H9 (cell line): ENCODE data around the gene TM4SF20. TPM values are rescaled to one million over a fixed set of nuclear protein-coding genes. Genes with fewer than 3 reads are reported as not detected.

Source experiments
- DNase-seq: peaks from one replicate; pipeline ENCODE4 v3.0.0-alpha.2; 2017
- H2AFZ ChIP-seq: one replicate; pipeline ENCODE4 v1.6.1; 2013; ENCODE audit warnings: mild to moderate bottlenecking, low read length, control low read depth, moderate library complexity
- H2AK5ac ChIP-seq: 2 replicates; pipeline ENCODE4 v1.6.1; 2013; ENCODE audit warnings: low read length, control low read depth, mixed read lengths; ENCODE audit not compliant: insufficient read length
- H2BK120ac ChIP-seq: one replicate; pipeline ENCODE4 v1.6.1; 2013; ENCODE audit warnings: low read depth, mild to moderate bottlenecking, low read length, control low read depth, inconsistent platforms; ENCODE audit not compliant: poor library complexity, severe bottlenecking
- H2BK12ac ChIP-seq: 2 replicates; pipeline ENCODE4 v1.6.1; 2013; ENCODE audit warnings: low read length, control low read depth, mixed read lengths, low read depth; ENCODE audit not compliant: insufficient read length
- H2BK15ac ChIP-seq: 2 replicates; pipeline ENCODE4 v1.6.1; 2013; ENCODE audit warnings: low read depth, low read length, control low read depth
- H2BK20ac ChIP-seq: one replicate; pipeline ENCODE4 v1.6.1; 2013; ENCODE audit warnings: low read depth, mild to moderate bottlenecking, low read length, control low read depth, inconsistent platforms; ENCODE audit not compliant: poor library complexity, severe bottlenecking
- H2BK5ac ChIP-seq: 2 replicates; pipeline ENCODE4 v1.6.1; 2013; ENCODE audit warnings: low read length, control low read depth, mixed read lengths; ENCODE audit not compliant: insufficient read length
- H3K14ac ChIP-seq: 2 replicates; pipeline ENCODE4 v1.6.1; 2013; ENCODE audit warnings: low read length, control low read depth; ENCODE audit not compliant: insufficient read depth
- H3K18ac ChIP-seq: 2 replicates; pipeline ENCODE4 v1.6.1; 2013; ENCODE audit warnings: low read depth, mild to moderate bottlenecking, mixed read lengths, low read length, control low read depth; ENCODE audit not compliant: insufficient read length
- H3K23ac ChIP-seq: 2 replicates; pipeline ENCODE4 v1.6.1; 2013; ENCODE audit warnings: low read length, control low read depth, mixed read lengths, low read depth; ENCODE audit not compliant: insufficient read length
- H3K23me2 ChIP-seq: 2 replicates; pipeline ENCODE4 v1.6.1; 2013; ENCODE audit warnings: low read depth, mild to moderate bottlenecking, mixed read lengths, low read length, control low read depth; ENCODE audit not compliant: insufficient read length, poor library complexity, severe bottlenecking
- H3K27ac ChIP-seq: 2 replicates; pipeline ENCODE4 v1.5.1; 2013; ENCODE audit warnings: low read length, control low read depth, mixed read lengths, low read depth; ENCODE audit not compliant: insufficient read length
- H3K27me3 ChIP-seq: 2 replicates; pipeline ENCODE4 v1.6.1; 2013; ENCODE audit warnings: low read length, control low read depth, inconsistent platforms; ENCODE audit not compliant: insufficient read depth
- H3K4ac ChIP-seq: 2 replicates; pipeline ENCODE4 v1.6.1; 2013; ENCODE audit warnings: low read depth, mild to moderate bottlenecking, control low read depth, inconsistent platforms, low read length, moderate library complexity
- H3K4me1 ChIP-seq: 2 replicates; pipeline ENCODE4 v1.6.1; 2013; ENCODE audit warnings: low read length, control low read depth, inconsistent platforms; ENCODE audit not compliant: insufficient read depth
- H3K4me2 ChIP-seq: 2 replicates; pipeline ENCODE4 v1.6.1; 2013; ENCODE audit warnings: low read length, control low read depth, mixed read lengths; ENCODE audit not compliant: insufficient read length, insufficient read depth
- H3K56ac ChIP-seq: 2 replicates; pipeline ENCODE4 v1.6.1; 2013; ENCODE audit warnings: low read depth, mild to moderate bottlenecking, mixed read lengths, low read length, control low read depth; ENCODE audit not compliant: insufficient read length
- H3K79me1 ChIP-seq: 2 replicates; pipeline ENCODE4 v1.6.1; 2013; ENCODE audit warnings: low read depth, mild to moderate bottlenecking, moderate library complexity, low read length, control low read depth, inconsistent platforms; ENCODE audit not compliant: insufficient read depth, poor library complexity, severe bottlenecking
- H3K79me2 ChIP-seq: 2 replicates; pipeline ENCODE4 v1.6.1; 2013; ENCODE audit warnings: low read length, control low read depth, inconsistent platforms; ENCODE audit not compliant: insufficient read depth
- H3K9ac ChIP-seq: 2 replicates; pipeline ENCODE4 v1.6.1; 2013; ENCODE audit warnings: low read length, control low read depth, mixed read lengths; ENCODE audit not compliant: insufficient read length; ENCODE audit errors: extremely low read depth
- H3K9me3 ChIP-seq: one replicate; pipeline ENCODE4 v1.6.1; 2013; ENCODE audit warnings: low read depth, low read length, inconsistent platforms; ENCODE audit not compliant: control insufficient read depth
- H3T11ph ChIP-seq: one replicate; pipeline ENCODE4 v1.6.1; 2013; ENCODE audit warnings: mild to moderate bottlenecking, low read length, control low read depth, inconsistent platforms
- H4K20me1 ChIP-seq: one replicate; pipeline ENCODE4 v1.6.1; 2013; ENCODE audit not compliant: control insufficient read depth, insufficient read length, insufficient read depth
- H4K5ac ChIP-seq: 2 replicates; pipeline ENCODE4 v1.6.1; 2013; ENCODE audit warnings: low read depth, mild to moderate bottlenecking, mixed read lengths, low read length, control low read depth; ENCODE audit not compliant: insufficient read length
- H4K8ac ChIP-seq: replicated peaks from 2 replicates; pipeline ENCODE4 v1.6.1; 2013; ENCODE audit warnings: low read length, control low read depth, mixed read lengths, low read depth; ENCODE audit not compliant: insufficient read length
- H4K91ac ChIP-seq: 2 replicates; pipeline ENCODE4 v1.6.1; 2013; ENCODE audit warnings: low read depth, mild to moderate bottlenecking, moderate library complexity, mixed read lengths, low read length, control low read depth; ENCODE audit not compliant: insufficient read length
- H3K27ac Mint-ChIP-seq, 3 experiments: 2 replicates in 2 of 3; 3 replicates in 1 of 3; pipeline ENCODE4 v1.8.0; 2020 to 2021; ENCODE audit warnings: mixed read lengths in 3 of 3, mild to moderate bottlenecking in 1 of 3, moderate library complexity in 1 of 3
- H3K27me3 Mint-ChIP-seq: 2 replicates; pipeline ENCODE4 v1.8.0; 2021; ENCODE audit warnings: low read depth, mild to moderate bottlenecking, moderate library complexity, mixed read lengths
- H3K36me3 Mint-ChIP-seq, 3 experiments: 2 replicates in 2 of 3; 3 replicates in 1 of 3; pipeline ENCODE4 v1.8.0; 2020 to 2021; ENCODE audit warnings: low read depth in 3 of 3, mixed read lengths in 3 of 3; ENCODE audit not compliant: insufficient read depth in 1 of 3
- H3K4me1 Mint-ChIP-seq, 2 experiments: 2 replicates each; pipeline ENCODE4 v1.8.0; 2020; ENCODE audit warnings: mixed read lengths in 2 of 2
- H3K4me3 Mint-ChIP-seq, 2 experiments: 2 replicates in 1 of 2; 3 replicates in 1 of 2; pipeline ENCODE4 v1.8.0; 2020 to 2021; ENCODE audit warnings: mild to moderate bottlenecking in 2 of 2, mixed read lengths in 2 of 2, moderate library complexity in 1 of 2
- H3K9me3 Mint-ChIP-seq, 2 experiments: 2 replicates in 1 of 2; 3 replicates in 1 of 2; pipeline ENCODE4 v1.8.0; 2020; ENCODE audit warnings: mild to moderate bottlenecking in 2 of 2, mixed read lengths in 2 of 2, moderate library complexity in 1 of 2
- WGBS: extraction: QIAGEN DNeasy Blood & Tissue Kit; methylation state at CpG from one replicate; pipeline ENCODE4 v1.1.7; 2013; ENCODE audit warnings: missing lambda C conversion rate, low lambda C conversion rate, mixed read lengths; ENCODE audit not compliant: insufficient read length; ENCODE audit errors: extremely low coverage; 5-methylcytosine and 5-hydroxymethylcytosine counted together
- total RNA-seq: library from RNA; stranded (reverse); gene quantifications from 2 replicates; pipeline ENCODE4 v1.2.1, GENCODE V29; 2021
- TF ChIP-seq, protein P1 (sequence below): fragments of 200-600 bp; sonication (generic); conservative IDR thresholded peaks from 3 replicates; pipeline ENCODE4 v1.8.0; 2021; ENCODE audit warnings: antibody characterized with exemption, mild to moderate bottlenecking

Gene TM4SF20
- total RNA-seq, 1 experiment from 2014 or later, result not detected

DNA sequence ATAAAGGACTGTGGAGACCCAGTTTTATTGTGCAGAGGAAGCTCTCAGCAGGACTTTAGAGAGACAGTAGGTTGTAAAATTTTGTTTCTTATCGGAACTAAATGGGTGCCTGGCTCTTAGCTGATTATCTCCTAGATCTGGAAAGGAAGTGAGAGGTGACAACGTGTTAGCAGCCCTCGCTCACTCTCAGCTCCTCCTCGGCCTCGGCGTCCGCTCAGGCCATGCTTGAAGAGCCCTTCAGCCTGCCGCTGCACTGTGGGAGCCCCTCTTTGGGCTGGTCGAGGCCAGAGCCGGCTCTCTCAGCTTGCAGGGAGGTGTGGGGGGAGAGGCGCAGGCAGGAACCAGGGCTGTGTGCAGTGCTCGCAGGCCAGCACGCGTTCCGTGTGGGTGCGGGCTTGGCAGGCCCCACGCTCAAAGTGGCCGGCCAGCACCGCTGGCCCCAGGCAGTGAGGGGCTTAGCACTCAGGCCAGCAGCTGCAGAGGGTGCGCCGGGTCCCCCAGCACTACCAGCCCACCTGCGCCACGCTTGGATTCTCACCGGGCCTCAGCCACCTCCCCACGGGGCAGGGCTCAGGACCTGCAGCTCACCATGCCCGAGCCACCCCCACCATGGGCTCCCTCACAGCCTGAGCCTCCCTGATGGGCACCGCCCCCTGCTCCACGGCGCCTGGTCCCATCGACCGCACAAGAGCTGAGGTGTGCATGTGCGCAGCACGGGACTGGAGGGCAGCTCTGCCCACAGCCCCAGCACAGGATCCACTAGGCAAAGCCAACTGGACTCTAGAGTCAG lies 58.6 kb downstream of the TM4SF20 start:
- Mint-ChIP-seq H3K36me3 (peaks cover 21 to 52% (median 36%) of the 10 kb centered on the region in 3 experiments), H3K27ac (no peak overlapping the region), H3K4me1 (peaks cover 6 to 10% of the 10 kb centered on the region in 2 experiments), H3K9me3 (peaks cover 40 to 46% of the 10 kb centered on the region in 2 experiments), H3K4me3 (no peak overlapping the region), H3K27me3 (no peaks in the 10 kb centered on the region)
- no peak overlapping the region for H4K8ac ChIP-seq
- H3K4me2 ChIP-seq, result no peak overlapping the region
- no peak overlapping the region for H2AK5ac ChIP-seq
- no peak overlapping the region for H3K56ac ChIP-seq
- H3K27ac ChIP-seq, result no peak overlapping the region
- no peaks in the 10 kb centered on the region for H3K79me1 ChIP-seq
- no peak overlapping the region for H3K9ac ChIP-seq
- no peaks in the 10 kb centered on the region for H4K20me1 ChIP-seq
- TF ChIP-seq, protein P1, sequence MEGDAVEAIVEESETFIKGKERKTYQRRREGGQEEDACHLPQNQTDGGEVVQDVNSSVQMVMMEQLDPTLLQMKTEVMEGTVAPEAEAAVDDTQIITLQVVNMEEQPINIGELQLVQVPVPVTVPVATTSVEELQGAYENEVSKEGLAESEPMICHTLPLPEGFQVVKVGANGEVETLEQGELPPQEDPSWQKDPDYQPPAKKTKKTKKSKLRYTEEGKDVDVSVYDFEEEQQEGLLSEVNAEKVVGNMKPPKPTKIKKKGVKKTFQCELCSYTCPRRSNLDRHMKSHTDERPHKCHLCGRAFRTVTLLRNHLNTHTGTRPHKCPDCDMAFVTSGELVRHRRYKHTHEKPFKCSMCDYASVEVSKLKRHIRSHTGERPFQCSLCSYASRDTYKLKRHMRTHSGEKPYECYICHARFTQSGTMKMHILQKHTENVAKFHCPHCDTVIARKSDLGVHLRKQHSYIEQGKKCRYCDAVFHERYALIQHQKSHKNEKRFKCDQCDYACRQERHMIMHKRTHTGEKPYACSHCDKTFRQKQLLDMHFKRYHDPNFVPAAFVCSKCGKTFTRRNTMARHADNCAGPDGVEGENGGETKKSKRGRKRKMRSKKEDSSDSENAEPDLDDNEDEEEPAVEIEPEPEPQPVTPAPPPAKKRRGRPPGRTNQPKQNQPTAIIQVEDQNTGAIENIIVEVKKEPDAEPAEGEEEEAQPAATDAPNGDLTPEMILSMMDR, result no peak
- H3K79me2 ChIP-seq, result no peaks in the 10 kb centered on the region
- H2BK5ac ChIP-seq, result no peak overlapping the region
- H2BK12ac ChIP-seq, result no peak overlapping the region
- no peak overlapping the region for H3T11ph ChIP-seq
- WGBS, result no CpG with 5 or more reads among the region's 33 CpGs
- no peak overlapping the region for H3K23ac ChIP-seq
- H3K14ac ChIP-seq, result no peak overlapping the region
- no peak overlapping the region for H4K5ac ChIP-seq
- H3K18ac ChIP-seq, result no peak overlapping the region
- DNase-seq, result no peak
- no peaks in the 10 kb centered on the region for H3K23me2 ChIP-seq
- no peak overlapping the region for H2AFZ ChIP-seq
- no peaks in the 10 kb centered on the region for H3K27me3 ChIP-seq
- no peak overlapping the region for H2BK15ac ChIP-seq
- H2BK20ac ChIP-seq, result no peak overlapping the region
- H3K9me3 ChIP-seq, result no peaks in the 10 kb centered on the region
- no peak overlapping the region for H3K4ac ChIP-seq
- no peak overlapping the region for H4K91ac ChIP-seq
- H2BK120ac ChIP-seq, result no peak overlapping the region
- no peaks in the 10 kb centered on the region for H3K4me1 ChIP-seq
